ENCODE data around the gene ANXA3.
"Not testable (repeated sequence)": the region's sequence is repeated elsewhere in the genome, so short reads cannot be mapped to it uniquely, and the experiment has no call there.

Gene ANXA3

GRCh38 chr4:78527103-78527502 lies 24.5 kb upstream of the ANXA3 start:
- Mint-ChIP-seq H3K27me3 (peaks cover 11 to 15% of the 10 kb centered on the region in 2 donors), H3K4me1 (ENCODE audit: low read depth in 2 of 2) (no peaks in the 10 kb centered on the region), H3K36me3 (ENCODE audit: insufficient read depth) (no peaks in the 10 kb centered on the region), H3K4me3 (no peak overlapping the region), H3K27ac (no peak overlapping the region), H3K9me3 (no peaks in the 10 kb centered on the region)
- ATAC-seq (replicated peaks) (no peak), DNase-seq (no peak)

GRCh38 chr4:78527555-78527954 lies 24.0 kb upstream of the ANXA3 start:
- H3K27me3 Mint-ChIP-seq, result peaks cover 11 to 15% of the 10 kb centered on the region in 2 donors
- ATAC-seq (replicated peaks) (no peak), DNase-seq (no peak)
- no peaks in the 10 kb centered on the region for H3K9me3 Mint-ChIP-seq
- no peak overlapping the region for H3K27ac Mint-ChIP-seq
- no peaks in the 10 kb centered on the region for H3K36me3 Mint-ChIP-seq (ENCODE audit: insufficient read depth)
- no peak overlapping the region for H3K4me3 Mint-ChIP-seq
- H3K4me1 Mint-ChIP-seq (ENCODE audit: low read depth in 2 of 2), result no peaks in the 10 kb centered on the region

- DNase-seq (no peak), ATAC-seq (replicated peaks) (no peak)
- Mint-ChIP-seq H3K36me3 (ENCODE audit: insufficient read depth) (no peaks in the 10 kb centered on the region), H3K4me1 (ENCODE audit: low read depth in 2 of 2) (no peaks in the 10 kb centered on the region), H3K9me3 (no peaks in the 10 kb centered on the region), H3K4me3 (no peak overlapping the region), H3K27ac (no peak overlapping the region), H3K27me3 (peaks cover 12 to 18% of the 10 kb centered on the region in 2 donors)
Measured at GRCh38 chr4:78528327-78528726, 23.2 kb upstream of the ANXA3 start.

- no peaks in the 10 kb centered on the region for H3K9me3 Mint-ChIP-seq
- H3K27me3 Mint-ChIP-seq, result peaks cover 7 to 12% of the 10 kb centered on the region in 2 donors
- H3K27ac Mint-ChIP-seq, result no peak overlapping the region
- no peaks in the 10 kb centered on the region for H3K4me1 Mint-ChIP-seq (ENCODE audit: low read depth in 2 of 2)
- ATAC-seq (replicated peaks) (no peak), DNase-seq (no peak)
- no peak overlapping the region for H3K4me3 Mint-ChIP-seq
- H3K36me3 Mint-ChIP-seq (ENCODE audit: insufficient read depth), result no peaks in the 10 kb centered on the region
Measured at GRCh38 chr4:78529569-78530209, 21.9 kb upstream of the ANXA3 start.

GRCh38 chr4:78532046-78532445 lies 19.5 kb upstream of the ANXA3 start:
- Mint-ChIP-seq H3K36me3 (ENCODE audit: insufficient read depth) (no peaks in the 10 kb centered on the region), H3K9me3 (no peaks in the 10 kb centered on the region), H3K4me1 (ENCODE audit: low read depth in 2 of 2) (no peaks in the 10 kb centered on the region), H3K27ac (no peak overlapping the region), H3K27me3 (peaks cover 18% of the 10 kb centered on the region in 2 donors), H3K4me3 (no peak overlapping the region)
- ATAC-seq (replicated peaks), result no peak
- DNase-seq, result no peak

GRCh38 chr4:78533854-78534253 lies 17.7 kb upstream of the ANXA3 start:
- no peak for ATAC-seq (replicated peaks)
- H3K4me3 Mint-ChIP-seq, result no peak overlapping the region

GRCh38 chr4:78534286-78534955 lies 17.1 kb upstream of the ANXA3 start:
- ATAC-seq (replicated peaks), result no peak

More at GRCh38 chr4:78533854-78534253, 17.7 kb upstream of the ANXA3 start:
- Mint-ChIP-seq H3K36me3 (ENCODE audit: insufficient read depth) (no peaks in the 10 kb centered on the region), H3K27me3 (peaks cover 18% of the 10 kb centered on the region in 2 donors), H3K27ac (no peak overlapping the region), H3K4me1 (ENCODE audit: low read depth in 2 of 2) (no peaks in the 10 kb centered on the region), H3K9me3 (no peaks in the 10 kb centered on the region)
- no peak for DNase-seq

GRCh38 chr4:78542373-78542772 lies 9.2 kb upstream of the ANXA3 start:
- H3K36me3 Mint-ChIP-seq (ENCODE audit: insufficient read depth), result no peaks in the 10 kb centered on the region
- no peaks in the 10 kb centered on the region for H3K9me3 Mint-ChIP-seq
- no peak overlapping the region for H3K27ac Mint-ChIP-seq
- DNase-seq, result no peak
- ATAC-seq (replicated peaks), result no peak
- peaks cover 6 to 26% of the 10 kb centered on the region in 2 donors for H3K27me3 Mint-ChIP-seq
- no peak overlapping the region for H3K4me3 Mint-ChIP-seq
- no peaks in the 10 kb centered on the region for H3K4me1 Mint-ChIP-seq (ENCODE audit: low read depth in 2 of 2)

More at GRCh38 chr4:78534286-78534955, 17.1 kb upstream of the ANXA3 start:
- Mint-ChIP-seq H3K9me3 (no peaks in the 10 kb centered on the region), H3K27ac (no peak overlapping the region), H3K36me3 (ENCODE audit: insufficient read depth) (no peaks in the 10 kb centered on the region), H3K4me1 (ENCODE audit: low read depth in 2 of 2) (no peaks in the 10 kb centered on the region), H3K27me3 (peaks cover 18% of the 10 kb centered on the region in 2 donors), H3K4me3 (no peak overlapping the region)
- no peak for DNase-seq

GRCh38 chr4:78543424-78544125 lies 8.0 kb upstream of the ANXA3 start:
- H3K4me1 Mint-ChIP-seq (ENCODE audit: low read depth in 2 of 2), result no peaks in the 10 kb centered on the region
- peaks cover 6 to 26% of the 10 kb centered on the region in 2 donors for H3K27me3 Mint-ChIP-seq
- DNase-seq, result no peak
- no peaks in the 10 kb centered on the region for H3K9me3 Mint-ChIP-seq
- ATAC-seq (replicated peaks), result no peak
- H3K4me3 Mint-ChIP-seq, result no peak overlapping the region
- no peaks in the 10 kb centered on the region for H3K36me3 Mint-ChIP-seq (ENCODE audit: insufficient read depth)
- H3K27ac Mint-ChIP-seq, result no peak overlapping the region

GRCh38 chr4:78544678-78545077 lies 6.9 kb upstream of the ANXA3 start:
- Mint-ChIP-seq H3K4me3 (no peak overlapping the region), H3K27me3 (peaks cover 6 to 26% of the 10 kb centered on the region in 2 donors), H3K4me1 (ENCODE audit: low read depth in 2 of 2) (no peaks in the 10 kb centered on the region), H3K36me3 (ENCODE audit: insufficient read depth) (no peaks in the 10 kb centered on the region), H3K9me3 (no peaks in the 10 kb centered on the region), H3K27ac (no peak overlapping the region)
- no peak for ATAC-seq (replicated peaks)
- no peak for DNase-seq

- DNase-seq, result no peak
- Mint-ChIP-seq H3K4me3 (no peak overlapping the region), H3K4me1 (ENCODE audit: low read depth in 2 of 2) (no peaks in the 10 kb centered on the region), H3K36me3 (ENCODE audit: insufficient read depth) (no peaks in the 10 kb centered on the region), H3K9me3 (no peaks in the 10 kb centered on the region), H3K27me3 (peaks cover 13 to 32% of the 10 kb centered on the region in 2 donors), H3K27ac (no peak overlapping the region)
- no peak for ATAC-seq (replicated peaks)
Measured at GRCh38 chr4:78545275-78546246, 6.0 kb upstream of the ANXA3 start.

- not testable (repeated sequence) for H3K36me3 Mint-ChIP-seq (ENCODE audit: insufficient read depth); DNase-seq; H3K27ac Mint-ChIP-seq; H3K9me3 Mint-ChIP-seq; H3K4me1 Mint-ChIP-seq (ENCODE audit: low read depth in 2 of 2); ATAC-seq (replicated peaks); H3K4me3 Mint-ChIP-seq
- peaks cover 29 to 33% of the 10 kb centered on the region in 2 donors for H3K27me3 Mint-ChIP-seq
Measured at GRCh38 chr4:78547899-78548298, 3.7 kb upstream of the ANXA3 start.

GRCh38 chr4:78548889-78549288 lies 2.7 kb upstream of the ANXA3 start:
- H3K36me3 Mint-ChIP-seq (ENCODE audit: insufficient read depth); DNase-seq; H3K9me3 Mint-ChIP-seq; ATAC-seq (replicated peaks); H3K27ac Mint-ChIP-seq; H3K4me3 Mint-ChIP-seq; H3K4me1 Mint-ChIP-seq (ENCODE audit: low read depth in 2 of 2): not testable (repeated sequence)
- peaks cover 31 to 35% of the 10 kb centered on the region in 2 donors for H3K27me3 Mint-ChIP-seq
